Adrenal gland (tissue), 12 donors: ENCODE results near the gene SOX8. TPM values are rescaled to one million over a fixed set of nuclear protein-coding genes. Genes with fewer than 3 reads are reported as not detected.

Experiments used
- DNase-seq, 7 donors: peaks; one replicate each; pipeline ENCODE4 v3.0.0-alpha.2; 2019 to 2020
- H3K27ac ChIP-seq, 5 donors: fragments of 200-600 bp; sonication (generic) in 4 of 5; 1 replicate in 3 of 5; 2 replicates in 2 of 5; pipeline versions ENCODE4 v1.5.1 to v1.8.0; 2016 to 2020; ENCODE audit warnings: mild to moderate bottlenecking in 1 of 5
- H3K27me3 ChIP-seq: fragments of 200-600 bp; 2 replicates; pipeline ENCODE4 v1.8.0; 2021
- H3K36me3 ChIP-seq, 2 donors: fragments of 200-600 bp; replicated peaks in 1 of 2; 1 replicate in 1 of 2; 2 replicates in 1 of 2; pipeline versions ENCODE4 v1.5.1 to v1.8.0; 2018 to 2022
- H3K4me1 ChIP-seq, 2 donors: fragments of 200-600 bp; replicated peaks in 1 of 2; 1 replicate in 1 of 2; 2 replicates in 1 of 2; pipeline versions ENCODE4 v1.5.1 to v1.8.0; 2018 to 2021
- H3K4me3 ChIP-seq, 4 donors: fragments of 200-600 bp; sonication (generic) in 3 of 4; one replicate each; pipeline ENCODE4 v1.5.1; 2016 to 2018
- H3K9me3 ChIP-seq, 3 donors: fragments of 200-600 bp; sonication (generic) in 1 of 3; replicated peaks in 1 of 3; 1 replicate in 2 of 3; 2 replicates in 1 of 3; pipeline versions ENCODE4 v1.5.1 to v1.8.0; 2016 to 2021
- CTCF ChIP-seq, 6 experiments: fragments of 450-650 bp in 4 of 6; fragments of 200-600 bp in 2 of 6; sonication (generic) in 1 of 6; IDR thresholded peaks; 1 replicate in 5 of 6; 2 replicates in 1 of 6; pipeline versions ENCODE4 v1.5.1 to v1.8.0; 2016 to 2021; ENCODE audit warnings: antibody characterized with exemption in 6 of 6, mild to moderate bottlenecking in 2 of 6, moderate library complexity in 1 of 6
- POLR2A ChIP-seq, 2 donors: fragments of 450-650 bp; IDR thresholded peaks; one replicate each; pipeline ENCODE4 v1.6.1; 2017; ENCODE audit warnings: antibody characterized with exemption in 2 of 2, mild to moderate bottlenecking in 2 of 2, moderate library complexity in 1 of 2
- WGBS, 4 donors: extraction: QIAGEN DNeasy Blood & Tissue Kit in 2 of 4; methylation state at CpG; one replicate each; pipeline versions ENCODE4 v1.1.5 to v1.1.7; 2013 to 2017; 5-methylcytosine and 5-hydroxymethylcytosine counted together
- intact Hi-C, 2 donors: fragments of 100-400 bp; cut with DNase I; formaldehyde crosslinking; loops; one replicate each; pipeline versions ENCODE4 v1.14.1 to v1.15.0; 2022 to 2023
- polyA plus RNA-seq, 3 donors: library from polyadenylated mRNA; stranded (reverse); fragments of 200-250 nt in 2 of 3; fragments of 350-450 nt in 1 of 3; fragmentation: Illumina TruSeq in 1 of 3; extraction: RNeasy Lipid Tissue Mini Kit (QIAGEN cat#74804) in 1 of 3; gene quantifications; one replicate each; pipeline ENCODE4 v1.2.3, GENCODE V29; 2013 to 2014
- total RNA-seq, 9 donors: library from RNA; depleted of rRNA in 4 of 9; stranded (reverse); fragments of >200 nt in 4 of 9; fragments of 120-200 nt in 1 of 9; fragmentation: NEBNext Ultra II Directional in 1 of 9; extraction: Animal tissue kit (Norgen Biotek cat#: 25700) in 1 of 9; gene quantifications; one replicate each; pipeline versions ENCODE4 v1.1.0 to v1.2.4, GENCODE V29; 2013 to 2023
- donor health status: healthy with polysubstance abuse.
- donor health status: Bipolar disorder and iron deficiency.
- donor health status: DM: yes; HTN: yes; CAD: no.
- donor health status: DM: no; HTN: no; CAD: no.
- donor health status: DM: no; HTN: no; CAD: no.
- donor health status: DM: yes; HTN: yes; CAD: no.

Gene SOX8
- total and polyA plus RNA-seq, 12 donors = 0.04 to 2.1 (median 0.69) TPM

DNA sequence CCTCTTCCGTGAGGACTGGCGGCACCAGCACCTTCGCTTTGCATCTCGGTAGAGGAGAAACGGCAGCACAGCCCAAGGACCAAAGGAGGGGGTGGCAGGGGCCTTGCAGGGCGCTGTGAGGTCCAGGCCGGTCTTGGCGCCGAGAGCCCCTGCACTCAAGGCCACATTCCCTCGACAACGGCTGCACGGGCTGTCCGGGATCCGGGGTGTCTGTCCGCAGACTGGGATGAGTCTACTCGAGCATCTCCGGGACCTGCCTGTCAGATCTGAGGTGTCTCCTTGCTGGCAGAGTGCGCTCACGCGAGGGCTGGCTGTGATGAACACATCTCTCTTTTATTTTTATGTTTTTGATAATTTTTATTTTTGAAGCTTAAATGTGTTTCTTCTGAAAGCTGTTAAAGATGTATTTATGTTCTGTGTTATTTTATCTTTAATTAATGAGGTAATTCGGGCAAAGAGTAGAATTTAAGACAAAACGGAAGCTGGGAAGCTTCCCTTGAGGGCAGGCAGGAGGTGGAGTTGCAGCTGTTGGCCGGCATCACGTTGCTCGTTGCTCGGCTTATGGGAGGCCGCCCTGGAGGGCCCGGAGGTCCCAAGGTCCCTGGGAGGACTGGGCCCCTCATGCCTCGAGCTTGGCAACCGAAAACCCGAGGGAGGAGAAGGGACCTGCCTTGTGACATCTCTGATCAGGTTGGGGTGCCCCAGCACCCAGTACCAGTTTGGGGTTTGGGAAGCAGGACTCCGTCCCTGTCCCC lies 4.3 kb downstream of the SOX8 start:
- no peaks in the 10 kb centered on the region for H3K9me3 ChIP-seq

GRCh38 chr16:986411-986810 lies 4.8 kb downstream of the SOX8 start:
- DNase-seq = no peak
- TF ChIP-seq POLR2A (IDR thresholded peaks at IDR 0.05) (no peak), CTCF (IDR thresholded peaks at IDR 0.05) (no peak)
- intact Hi-C loops = no loop called here
- Histone ChIP-seq H3K27ac (no peak overlapping the region), H3K4me3 (no peak overlapping the region), H3K36me3 (no peaks in the 10 kb centered on the region), H3K27me3 (peaks cover 13% of the 10 kb centered on the region), H3K4me1 (peaks cover 0 to 4% of the 10 kb centered on the region in 2 donors), H3K9me3 (no peaks in the 10 kb centered on the region)
- 84 to 89% (median 88%) methylated on average over 8 of the region's 8 CpGs for WGBS, 4 donors

More for the DNA sequence above, 4.3 kb downstream of the SOX8 start:
- intact Hi-C loops = no loop called here
- no peak for DNase-seq
- Histone ChIP-seq H3K4me3 (no peak overlapping the region), H3K4me1 (peaks cover 4% of the 10 kb centered on the region in 2 donors), H3K36me3 (no peaks in the 10 kb centered on the region), H3K27ac (no peak overlapping the region), H3K27me3 (peaks cover 14% of the 10 kb centered on the region)
- WGBS, 4 donors = 79 to 86% (median 84%) methylated on average over 22 to 32 of the region's 32 CpGs
- TF ChIP-seq POLR2A (IDR thresholded peaks at IDR 0.05) (no peak), CTCF (IDR thresholded peaks at IDR 0.05) (no peak)

GRCh38 chr16:986925-987582 lies 5.5 kb downstream of the SOX8 start:
- no peak overlapping the region for H3K27ac ChIP-seq
- H3K4me1 ChIP-seq = peaks cover 0 to 2% of the 10 kb centered on the region in 2 donors
- TF ChIP-seq POLR2A (IDR thresholded peaks at IDR 0.05) (no peak), CTCF (IDR thresholded peaks at IDR 0.05) (no peak)
- DNase-seq = no peak
- intact Hi-C loops = no loop called here
- H3K36me3 ChIP-seq = no peaks in the 10 kb centered on the region
- peaks cover 10% of the 10 kb centered on the region for H3K27me3 ChIP-seq
- H3K9me3 ChIP-seq = no peaks in the 10 kb centered on the region
- WGBS, 4 donors = 78 to 89% (median 84%) methylated on average over 35 to 44 of the region's 44 CpGs
- no peak overlapping the region for H3K4me3 ChIP-seq

GRCh38 chr16:987906-988305 lies 6.3 kb downstream of the SOX8 start:
- Histone ChIP-seq H3K27me3 (peaks cover 2% of the 10 kb centered on the region), H3K4me1 (no peaks in the 10 kb centered on the region), H3K9me3 (no peaks in the 10 kb centered on the region), H3K36me3 (no peaks in the 10 kb centered on the region), H3K4me3 (no peak overlapping the region), H3K27ac (no peak overlapping the region)
- TF ChIP-seq POLR2A (IDR thresholded peaks at IDR 0.05) (no peak), CTCF (IDR thresholded peaks at IDR 0.05) (no peak)
- no peak for DNase-seq
- intact Hi-C loops = no loop called here
- WGBS, 4 donors = 73 to 94% (median 92%) methylated on average over 3 to 17 of the region's 17 CpGs
